WTC11 (cell line): ENCODE measurements around the gene IKBKE.

ENCODE experiments used
- CREB1 ChIP-seq: sonication (generic); formaldehyde crosslinking; IDR thresholded peaks from 2 replicates; pipeline ENCODE4 v1.8.0; 2023; ENCODE audit warnings: mild to moderate bottlenecking, missing genetic modification reagents
- CTCF ChIP-seq: fragments of 200-600 bp; IDR thresholded peaks from 2 replicates; pipeline ENCODE4 v1.8.0; 2022; ENCODE audit warnings: antibody characterized with exemption
- STAT6 ChIP-seq: sonication (generic); formaldehyde crosslinking; conservative IDR thresholded peaks from 2 replicates; pipeline ENCODE4 v1.8.1; 2023; ENCODE audit warnings: mild to moderate bottlenecking, low read depth, missing genetic modification reagents, moderate library complexity
- ZBTB21 ChIP-seq: sonication (generic); formaldehyde crosslinking; IDR thresholded peaks from 2 replicates; pipeline ENCODE4 v1.8.1; 2023; ENCODE audit warnings: mild to moderate bottlenecking, missing genetic modification reagents, borderline replicate concordance

- TF ChIP-seq CTCF (no peak), ZBTB21 (CRISPR knock-in tag) (no peak), STAT6 (CRISPR knock-in tag) (no peak), CREB1 (CRISPR knock-in tag) (no peak)
These were observed 38.0 kb downstream of the IKBKE start for GRCh38 chr1:206508130-206508889.
